Measurements from ENCODE around the gene PLCB3.

- TF ChIP-seq, protein P1, sequence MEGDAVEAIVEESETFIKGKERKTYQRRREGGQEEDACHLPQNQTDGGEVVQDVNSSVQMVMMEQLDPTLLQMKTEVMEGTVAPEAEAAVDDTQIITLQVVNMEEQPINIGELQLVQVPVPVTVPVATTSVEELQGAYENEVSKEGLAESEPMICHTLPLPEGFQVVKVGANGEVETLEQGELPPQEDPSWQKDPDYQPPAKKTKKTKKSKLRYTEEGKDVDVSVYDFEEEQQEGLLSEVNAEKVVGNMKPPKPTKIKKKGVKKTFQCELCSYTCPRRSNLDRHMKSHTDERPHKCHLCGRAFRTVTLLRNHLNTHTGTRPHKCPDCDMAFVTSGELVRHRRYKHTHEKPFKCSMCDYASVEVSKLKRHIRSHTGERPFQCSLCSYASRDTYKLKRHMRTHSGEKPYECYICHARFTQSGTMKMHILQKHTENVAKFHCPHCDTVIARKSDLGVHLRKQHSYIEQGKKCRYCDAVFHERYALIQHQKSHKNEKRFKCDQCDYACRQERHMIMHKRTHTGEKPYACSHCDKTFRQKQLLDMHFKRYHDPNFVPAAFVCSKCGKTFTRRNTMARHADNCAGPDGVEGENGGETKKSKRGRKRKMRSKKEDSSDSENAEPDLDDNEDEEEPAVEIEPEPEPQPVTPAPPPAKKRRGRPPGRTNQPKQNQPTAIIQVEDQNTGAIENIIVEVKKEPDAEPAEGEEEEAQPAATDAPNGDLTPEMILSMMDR (conservative IDR thresholded peaks at IDR 0.05; ENCODE audit: low read depth, low read length): no peak
- TF ChIP-seq EZH2 (IDR thresholded peaks at IDR 0.05; ENCODE audit: borderline replicate concordance, low read depth, low read length, poor library complexity, severe bottlenecking): no peak
These were observed 32.5 kb upstream of the PLCB3 start for GRCh38 chr11:64218628-64219353.
